GM19324 (cell line): ENCODE data around the gene CENPT.

Source experiments
- ATAC-seq: cut with Tn5 transposase; IDR thresholded peaks from one replicate; pipeline ENCODE4 v1.9.1; 2021; ENCODE audit warnings: mild to moderate bottlenecking, moderate library complexity; ENCODE audit not compliant: unreplicated experiment, low FRiP score

CENPT gene, protein sequence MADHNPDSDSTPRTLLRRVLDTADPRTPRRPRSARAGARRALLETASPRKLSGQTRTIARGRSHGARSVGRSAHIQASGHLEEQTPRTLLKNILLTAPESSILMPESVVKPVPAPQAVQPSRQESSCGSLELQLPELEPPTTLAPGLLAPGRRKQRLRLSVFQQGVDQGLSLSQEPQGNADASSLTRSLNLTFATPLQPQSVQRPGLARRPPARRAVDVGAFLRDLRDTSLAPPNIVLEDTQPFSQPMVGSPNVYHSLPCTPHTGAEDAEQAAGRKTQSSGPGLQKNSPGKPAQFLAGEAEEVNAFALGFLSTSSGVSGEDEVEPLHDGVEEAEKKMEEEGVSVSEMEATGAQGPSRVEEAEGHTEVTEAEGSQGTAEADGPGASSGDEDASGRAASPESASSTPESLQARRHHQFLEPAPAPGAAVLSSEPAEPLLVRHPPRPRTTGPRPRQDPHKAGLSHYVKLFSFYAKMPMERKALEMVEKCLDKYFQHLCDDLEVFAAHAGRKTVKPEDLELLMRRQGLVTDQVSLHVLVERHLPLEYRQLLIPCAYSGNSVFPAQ

GRCh38 chr16:67847064-67847861 is at the start of gene CENPT:
Gene CENPT (minus strand): TSS chr16:67847693. CDS start chr16:67833859, 13,834 bp downstream.
- peak; percentile 34 for ATAC-seq

DNA sequence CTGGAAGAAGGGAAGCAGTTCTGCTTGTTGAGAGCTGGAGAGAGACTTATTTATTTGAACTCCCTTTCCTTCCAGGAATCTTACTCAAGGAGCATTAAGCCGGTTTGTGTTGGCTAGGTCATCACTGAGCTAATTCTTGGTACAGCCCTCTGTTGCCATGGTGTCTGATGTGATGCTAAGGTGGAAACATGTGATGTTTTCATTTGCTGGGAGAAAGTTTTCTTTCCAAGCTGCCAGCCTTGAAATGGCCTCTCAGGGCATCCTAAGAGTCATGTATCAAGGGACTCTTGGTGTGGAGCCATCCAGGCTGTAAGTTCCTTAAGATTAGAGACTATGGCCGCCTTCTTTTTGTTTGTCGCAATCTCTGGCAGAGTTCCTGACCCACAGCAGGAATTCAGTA is 49.7 kb upstream of the CENPT start:
- no peak for ATAC-seq

DNA sequence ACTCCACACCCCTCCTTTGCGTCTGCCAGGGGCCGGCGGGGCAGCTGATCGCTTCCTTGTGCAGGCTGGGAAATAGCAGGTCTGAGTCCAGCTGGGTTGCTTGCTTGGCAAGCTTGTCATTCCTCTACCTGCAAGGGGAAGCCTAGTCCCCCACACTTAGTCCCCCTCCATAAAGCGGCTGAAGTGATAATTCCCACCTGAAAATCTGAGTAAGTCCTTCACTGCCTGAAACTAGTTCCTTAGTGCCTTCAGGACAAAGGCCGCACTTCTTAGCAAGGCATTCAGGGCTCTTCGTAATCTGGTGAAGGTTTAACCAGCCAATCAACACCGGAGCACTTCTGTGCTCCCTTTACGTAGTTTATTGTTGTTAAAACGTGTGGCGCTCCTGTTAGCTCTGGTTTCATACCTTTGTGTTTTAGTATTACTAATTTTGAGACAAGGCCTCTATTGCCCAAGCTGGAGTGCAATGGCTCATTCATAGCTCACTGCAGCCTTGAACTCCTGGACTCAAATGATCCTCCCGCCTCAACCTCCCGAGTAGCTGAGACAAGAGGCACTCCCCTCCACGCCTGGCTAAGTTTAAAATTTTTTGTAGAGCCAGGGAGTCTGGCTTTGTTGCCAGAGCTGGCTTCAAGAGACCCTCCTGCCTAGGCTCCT is 46.4 kb upstream of the CENPT start:
- peak; percentile 1 for ATAC-seq

DNA sequence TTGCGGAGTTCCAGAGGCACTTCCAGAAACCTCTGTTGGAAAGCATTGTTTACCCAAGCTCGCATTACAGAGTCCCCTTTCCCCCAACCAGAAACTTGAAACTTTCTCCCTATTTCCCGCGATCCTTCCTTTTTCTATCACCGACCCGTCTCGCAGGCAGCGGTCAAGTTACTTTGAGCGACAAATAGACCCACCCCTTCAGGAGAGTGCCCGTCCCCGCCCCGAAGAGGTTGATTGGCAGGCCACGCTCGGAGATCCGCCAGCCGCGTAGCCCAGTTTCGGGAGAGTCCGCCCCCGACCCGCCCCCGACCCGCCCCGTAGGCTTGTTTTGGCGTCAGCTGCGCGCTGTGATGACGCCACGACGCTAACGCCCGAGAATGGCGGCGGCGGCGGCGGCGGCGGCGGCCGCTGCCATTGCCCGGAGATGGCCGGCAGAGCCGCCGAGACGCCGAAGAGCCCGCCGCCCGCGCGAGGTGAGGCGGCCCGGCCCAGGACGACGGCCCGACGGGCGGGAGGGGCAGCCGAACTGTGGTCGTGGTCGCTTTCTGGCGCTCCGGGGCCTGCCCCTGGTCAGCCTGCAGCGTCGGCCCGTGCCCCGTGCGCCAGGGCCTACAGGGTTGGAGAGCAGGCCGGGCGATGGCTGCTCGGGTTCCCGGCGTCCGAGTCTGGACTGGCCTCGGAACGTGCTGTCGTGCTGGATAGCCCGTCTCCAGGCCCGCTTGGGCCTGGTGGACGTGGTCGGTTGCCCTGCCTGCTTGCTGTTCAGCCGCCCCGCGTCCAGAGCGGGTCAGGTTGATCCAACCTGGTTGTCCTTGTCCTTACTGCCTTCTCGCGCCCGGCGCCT is 45.6 kb upstream of the CENPT start, which contains the start of gene PSKH1:
Gene PSKH1 (plus strand): TSS at position 356 of the 844 bp plus-strand sequence. CDS start 15,496 bp downstream, outside the sequence.
- ATAC-seq = peak; percentile 88

- no peak for ATAC-seq
These were observed 44.9 kb upstream of the CENPT start for GRCh38 chr16:67892375-67892774.

DNA sequence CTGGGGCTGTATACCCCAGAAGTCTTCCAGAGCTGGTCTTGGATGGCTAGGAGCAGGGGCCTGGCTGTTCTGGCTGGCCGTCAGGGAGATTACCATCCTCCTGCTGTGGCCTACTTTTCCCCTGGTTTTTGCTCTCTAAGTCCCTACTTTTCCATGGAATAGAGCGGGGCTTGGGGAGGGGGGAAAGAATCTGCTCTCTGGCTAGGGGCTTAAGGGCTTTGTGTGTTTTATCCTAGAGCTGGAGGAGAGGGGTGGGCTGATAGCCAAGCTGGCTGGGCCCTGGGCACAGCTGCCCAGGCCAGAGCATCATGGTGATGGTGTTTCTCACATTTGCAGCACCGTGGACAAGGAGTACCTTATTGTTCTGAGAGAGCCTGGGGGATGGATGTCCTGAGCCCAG is 40.8 kb upstream of the CENPT start:
- ATAC-seq = no peak

GRCh38 chr16:67886387-67886786 is 38.9 kb upstream of the CENPT start:
- no peak for ATAC-seq

DNA sequence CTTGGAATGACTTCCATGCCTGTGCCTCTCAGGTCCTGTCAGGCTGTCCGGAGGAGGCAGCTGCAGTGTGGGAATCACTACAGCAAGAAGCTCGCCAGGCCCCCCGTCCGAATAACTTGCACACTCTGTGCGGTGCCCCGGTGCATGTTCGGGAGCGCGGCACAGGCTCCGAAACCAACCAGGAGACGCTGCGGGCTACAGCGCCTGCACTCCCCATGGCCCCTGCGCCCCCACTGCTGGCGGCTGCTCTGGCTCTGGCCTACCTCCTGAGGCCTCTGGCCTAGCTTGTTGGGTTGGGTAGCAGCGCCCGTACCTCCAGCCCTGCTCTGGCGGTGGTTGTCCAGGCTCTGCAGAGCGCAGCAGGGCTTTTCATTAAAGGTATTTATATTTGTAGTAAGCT is 38.5 kb upstream of the CENPT start:
- no peak for ATAC-seq

DNA sequence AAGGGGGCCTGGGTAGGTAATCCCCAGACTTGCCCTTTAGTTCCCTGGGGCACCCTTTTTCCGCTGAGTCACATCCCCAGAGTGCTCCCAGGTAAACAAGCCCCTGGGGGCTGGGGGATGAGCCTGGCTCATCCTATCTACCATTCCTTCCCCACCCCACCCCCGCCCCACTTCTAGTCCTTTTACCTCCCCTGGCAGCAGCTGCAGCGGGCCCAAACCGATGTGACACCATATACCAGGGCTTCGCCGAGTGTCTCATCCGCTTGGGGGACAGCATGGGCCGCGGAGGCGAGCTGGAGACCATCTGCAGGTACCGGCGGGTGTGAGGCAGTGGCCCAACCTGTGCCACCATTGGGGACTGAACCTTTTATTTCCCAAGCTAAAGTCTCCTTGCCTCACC is 38.1 kb upstream of the CENPT start:
- no peak for ATAC-seq

DNA sequence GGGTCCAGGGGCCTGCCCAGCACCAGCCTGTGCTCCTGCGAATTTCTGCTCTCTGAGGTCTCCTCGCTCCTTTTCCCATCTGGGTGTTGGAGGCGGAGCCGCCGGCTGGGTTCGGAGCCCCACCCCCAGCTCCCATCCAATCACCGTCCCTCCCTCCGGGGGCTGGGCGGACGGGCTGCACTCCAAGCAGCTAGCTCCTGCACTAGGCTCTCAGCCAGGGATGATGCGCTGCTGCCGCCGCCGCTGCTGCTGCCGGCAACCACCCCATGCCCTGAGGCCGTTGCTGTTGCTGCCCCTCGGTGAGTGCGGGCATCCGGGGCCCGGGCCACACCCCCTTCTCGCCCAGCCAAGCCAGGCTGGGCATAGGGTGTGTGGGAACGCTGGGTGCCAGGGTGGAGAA is 37.2 kb upstream of the CENPT start, which contains the start of gene NRN1L:
Gene NRN1L (plus strand): TSS at position 202 of the 400 bp plus-strand sequence. CDS start 19 bp downstream, at position 221.
- ATAC-seq = no peak

GRCh38 chr16:67883872-67884261 is 36.4 kb upstream of the CENPT start:
- ATAC-seq = no peak

GRCh38 chr16:67883146-67883871 is 35.8 kb upstream of the CENPT start:
- no peak for ATAC-seq

DNA sequence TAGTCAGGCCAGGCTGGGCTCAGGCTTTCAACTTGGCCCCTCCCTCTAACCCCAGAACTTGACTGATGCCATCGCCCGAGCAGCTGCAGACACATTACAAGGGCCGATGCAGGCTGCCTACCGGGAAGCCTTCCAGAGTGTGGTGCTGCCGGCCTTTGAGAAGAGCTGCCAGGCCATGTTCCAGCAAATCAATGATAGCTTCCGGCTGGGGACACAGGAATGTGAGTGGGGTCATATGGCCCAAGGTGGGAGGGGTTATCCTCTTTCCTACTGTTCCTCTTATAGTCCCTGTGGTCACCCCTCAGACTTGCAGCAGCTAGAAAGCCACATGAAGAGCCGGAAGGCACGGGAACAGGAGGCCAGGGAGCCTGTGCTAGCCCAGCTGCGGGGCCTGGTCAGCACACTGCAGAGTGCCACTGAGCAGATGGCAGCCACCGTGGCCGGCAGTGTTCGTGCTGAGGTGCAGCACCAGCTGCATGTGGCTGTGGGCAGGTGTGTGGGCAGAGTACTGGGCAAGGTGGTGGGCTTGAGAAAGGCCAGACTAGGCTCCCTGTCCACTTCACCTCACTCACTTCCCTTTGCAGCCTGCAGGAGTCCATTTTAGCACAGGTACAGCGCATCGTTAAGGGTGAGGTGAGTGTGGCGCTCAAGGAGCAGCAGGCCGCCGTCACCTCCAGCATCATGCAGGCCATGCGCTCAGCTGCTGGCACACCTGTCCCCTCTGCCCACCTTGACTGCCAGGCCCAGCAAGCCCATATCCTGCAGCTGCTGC is 35.1 kb upstream of the CENPT start:
- no peak for ATAC-seq

- no peak for ATAC-seq
These were observed 34.2 kb upstream of the CENPT start for GRCh38 chr16:67881621-67882161.

DNA sequence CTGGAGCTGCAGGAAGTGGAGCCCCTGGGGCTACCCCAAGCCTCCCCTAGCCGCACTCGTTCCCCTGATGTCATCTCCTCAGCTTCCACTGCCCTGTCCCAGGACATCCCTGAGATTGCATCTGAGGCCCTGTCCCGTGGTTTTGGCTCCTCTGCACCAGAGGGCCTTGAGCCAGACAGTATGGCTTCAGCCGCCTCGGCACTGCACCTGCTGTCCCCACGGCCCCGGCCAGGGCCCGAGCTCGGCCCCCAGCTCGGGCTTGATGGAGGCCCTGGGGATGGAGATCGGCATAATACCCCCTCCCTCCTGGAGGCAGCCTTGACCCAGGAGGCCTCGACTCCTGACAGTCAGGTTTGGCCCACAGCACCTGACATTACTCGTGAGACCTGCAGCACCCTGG is 33.1 kb upstream of the CENPT start:
- ATAC-seq = no peak

GRCh38 chr16:67879936-67880335 is 32.4 kb upstream of the CENPT start:
- no peak for ATAC-seq

DNA sequence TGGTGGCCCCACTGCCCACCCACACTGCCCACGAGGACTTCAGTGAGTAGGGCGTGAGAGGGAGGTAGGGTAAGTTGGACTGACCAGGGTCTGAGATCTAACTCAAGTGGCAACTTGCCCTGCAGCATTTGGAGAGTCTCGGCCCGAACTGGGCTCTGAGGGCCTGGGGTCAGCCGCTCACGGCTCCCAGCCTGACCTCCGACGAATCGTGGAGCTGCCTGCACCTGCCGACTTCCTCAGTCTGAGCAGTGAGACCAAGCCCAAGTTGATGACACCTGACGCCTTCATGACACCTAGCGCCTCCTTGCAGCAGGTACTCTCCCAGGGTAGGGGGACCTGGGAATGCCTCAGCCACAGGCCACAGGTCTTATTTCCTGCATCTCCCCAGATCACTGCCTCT is 32.0 kb upstream of the CENPT start:
- no peak for ATAC-seq

GRCh38 chr16:67878846-67879245 is 31.4 kb upstream of the CENPT start:
- no peak for ATAC-seq
